Panc1 (cell line): ENCODE results near the gene STK11IP.

ENCODE experiments used
- SIN3A ChIP-seq: IDR thresholded peaks from 2 replicates; pipeline ENCODE4 v1.6.1; 2012; ENCODE audit warnings: low read depth, mild to moderate bottlenecking, low read length, moderate library complexity, borderline replicate concordance; ENCODE audit not compliant: insufficient read depth
- TCF7L2 ChIP-seq: IDR thresholded peaks from 2 replicates; pipeline ENCODE4 v1.6.1; 2011; ENCODE audit warnings: mild to moderate bottlenecking, low read depth, low read length, inconsistent platforms
- TF ChIP-seq, protein P1 (sequence below), 2 experiments: IDR thresholded peaks; 2 replicates each; pipeline ENCODE4 v1.6.1; 2011 to 2012; ENCODE audit warnings: low read depth in 2 of 2, control low read depth in 1 of 2, low read length in 1 of 2, mild to moderate bottlenecking in 1 of 2, moderate library complexity in 1 of 2; ENCODE audit not compliant: insufficient read depth in 1 of 2
- TF ChIP-seq, protein P2 (sequence below): fragments of 450-650 bp; IDR thresholded peaks from 2 replicates; pipeline ENCODE4 v1.5.1; 2017; ENCODE audit warnings: mild to moderate bottlenecking

DNA sequence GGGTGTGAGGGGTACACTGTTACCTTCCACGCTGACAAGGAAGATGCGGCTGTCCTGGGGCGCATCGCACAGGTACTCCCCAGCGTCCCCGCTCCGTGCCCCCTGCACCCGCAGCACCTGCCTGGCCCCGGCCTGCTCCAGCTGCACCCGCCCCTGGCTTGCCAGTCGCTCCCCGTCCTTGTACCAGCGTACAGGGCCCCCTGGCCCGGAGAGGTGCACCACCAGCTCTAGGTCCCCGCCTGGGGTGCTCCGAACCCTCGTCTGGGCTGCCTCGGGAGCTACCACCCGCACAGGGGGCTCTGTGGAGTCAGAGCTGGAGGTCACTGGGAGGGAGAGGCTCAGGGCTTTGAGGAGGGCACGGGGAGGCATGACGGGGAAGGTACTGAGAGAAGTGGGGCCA, 40.3 kb upstream of the STK11IP start:
- TF ChIP-seq SIN3A (no peak), TCF7L2 (no peak)
- TF ChIP-seq, protein P1, sequence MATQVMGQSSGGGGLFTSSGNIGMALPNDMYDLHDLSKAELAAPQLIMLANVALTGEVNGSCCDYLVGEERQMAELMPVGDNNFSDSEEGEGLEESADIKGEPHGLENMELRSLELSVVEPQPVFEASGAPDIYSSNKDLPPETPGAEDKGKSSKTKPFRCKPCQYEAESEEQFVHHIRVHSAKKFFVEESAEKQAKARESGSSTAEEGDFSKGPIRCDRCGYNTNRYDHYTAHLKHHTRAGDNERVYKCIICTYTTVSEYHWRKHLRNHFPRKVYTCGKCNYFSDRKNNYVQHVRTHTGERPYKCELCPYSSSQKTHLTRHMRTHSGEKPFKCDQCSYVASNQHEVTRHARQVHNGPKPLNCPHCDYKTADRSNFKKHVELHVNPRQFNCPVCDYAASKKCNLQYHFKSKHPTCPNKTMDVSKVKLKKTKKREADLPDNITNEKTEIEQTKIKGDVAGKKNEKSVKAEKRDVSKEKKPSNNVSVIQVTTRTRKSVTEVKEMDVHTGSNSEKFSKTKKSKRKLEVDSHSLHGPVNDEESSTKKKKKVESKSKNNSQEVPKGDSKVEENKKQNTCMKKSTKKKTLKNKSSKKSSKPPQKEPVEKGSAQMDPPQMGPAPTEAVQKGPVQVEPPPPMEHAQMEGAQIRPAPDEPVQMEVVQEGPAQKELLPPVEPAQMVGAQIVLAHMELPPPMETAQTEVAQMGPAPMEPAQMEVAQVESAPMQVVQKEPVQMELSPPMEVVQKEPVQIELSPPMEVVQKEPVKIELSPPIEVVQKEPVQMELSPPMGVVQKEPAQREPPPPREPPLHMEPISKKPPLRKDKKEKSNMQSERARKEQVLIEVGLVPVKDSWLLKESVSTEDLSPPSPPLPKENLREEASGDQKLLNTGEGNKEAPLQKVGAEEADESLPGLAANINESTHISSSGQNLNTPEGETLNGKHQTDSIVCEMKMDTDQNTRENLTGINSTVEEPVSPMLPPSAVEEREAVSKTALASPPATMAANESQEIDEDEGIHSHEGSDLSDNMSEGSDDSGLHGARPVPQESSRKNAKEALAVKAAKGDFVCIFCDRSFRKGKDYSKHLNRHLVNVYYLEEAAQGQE (IDR thresholded peaks at IDR 0.05; ENCODE audit: insufficient read depth in 1 of 2, low read depth in 2 of 2, low read length in 1 of 2): no peak
- TF ChIP-seq, protein P2, sequence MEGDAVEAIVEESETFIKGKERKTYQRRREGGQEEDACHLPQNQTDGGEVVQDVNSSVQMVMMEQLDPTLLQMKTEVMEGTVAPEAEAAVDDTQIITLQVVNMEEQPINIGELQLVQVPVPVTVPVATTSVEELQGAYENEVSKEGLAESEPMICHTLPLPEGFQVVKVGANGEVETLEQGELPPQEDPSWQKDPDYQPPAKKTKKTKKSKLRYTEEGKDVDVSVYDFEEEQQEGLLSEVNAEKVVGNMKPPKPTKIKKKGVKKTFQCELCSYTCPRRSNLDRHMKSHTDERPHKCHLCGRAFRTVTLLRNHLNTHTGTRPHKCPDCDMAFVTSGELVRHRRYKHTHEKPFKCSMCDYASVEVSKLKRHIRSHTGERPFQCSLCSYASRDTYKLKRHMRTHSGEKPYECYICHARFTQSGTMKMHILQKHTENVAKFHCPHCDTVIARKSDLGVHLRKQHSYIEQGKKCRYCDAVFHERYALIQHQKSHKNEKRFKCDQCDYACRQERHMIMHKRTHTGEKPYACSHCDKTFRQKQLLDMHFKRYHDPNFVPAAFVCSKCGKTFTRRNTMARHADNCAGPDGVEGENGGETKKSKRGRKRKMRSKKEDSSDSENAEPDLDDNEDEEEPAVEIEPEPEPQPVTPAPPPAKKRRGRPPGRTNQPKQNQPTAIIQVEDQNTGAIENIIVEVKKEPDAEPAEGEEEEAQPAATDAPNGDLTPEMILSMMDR: no peak
